GM21717 (cell line): ENCODE measurements around the gene MUC5AC.
"Not testable (repeated sequence)": the region's sequence is repeated elsewhere in the genome, so short reads cannot be mapped to it uniquely, and the experiment has no call there.

Source experiments
- ATAC-seq: cut with Tn5 transposase; IDR thresholded peaks from one replicate; pipeline ENCODE4 v1.9.1; 2021; ENCODE audit warnings: mild to moderate bottlenecking, moderate library complexity; ENCODE audit not compliant: unreplicated experiment

MUC5AC gene

DNA sequence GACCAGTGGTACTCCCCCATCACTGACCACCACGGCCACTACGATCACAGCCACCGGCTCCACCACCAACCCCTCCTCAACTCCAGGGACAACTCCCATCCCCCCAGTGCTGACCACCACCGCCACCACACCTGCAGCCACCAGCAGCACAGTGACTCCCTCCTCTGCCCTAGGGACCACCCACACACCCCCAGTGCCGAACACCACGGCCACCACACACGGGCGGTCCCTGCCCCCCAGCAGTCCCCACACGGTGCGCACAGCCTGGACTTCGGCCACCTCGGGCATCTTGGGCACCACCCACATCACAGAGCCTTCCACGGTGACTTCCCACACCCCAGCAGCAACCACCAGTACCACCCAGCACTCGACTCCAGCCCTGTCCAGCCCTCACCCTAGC, 89.3 kb downstream of the MUC5AC start:
- ATAC-seq, result not testable (repeated sequence)

DNA sequence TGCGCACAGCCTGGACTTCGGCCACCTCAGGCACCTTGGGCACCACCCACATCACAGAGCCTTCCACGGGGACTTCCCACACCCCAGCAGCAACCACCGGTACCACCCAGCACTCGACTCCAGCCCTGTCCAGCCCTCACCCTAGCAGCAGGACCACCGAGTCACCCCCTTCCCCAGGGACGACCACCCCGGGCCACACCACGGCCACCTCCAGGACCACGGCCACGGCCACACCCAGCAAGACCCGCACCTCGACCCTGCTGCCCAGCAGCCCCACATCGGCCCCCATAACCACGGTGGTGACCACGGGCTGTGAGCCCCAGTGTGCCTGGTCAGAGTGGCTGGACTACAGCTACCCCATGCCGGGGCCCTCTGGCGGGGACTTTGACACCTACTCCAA, 91.2 kb downstream of the MUC5AC start:
- not testable (repeated sequence) for ATAC-seq

DNA sequence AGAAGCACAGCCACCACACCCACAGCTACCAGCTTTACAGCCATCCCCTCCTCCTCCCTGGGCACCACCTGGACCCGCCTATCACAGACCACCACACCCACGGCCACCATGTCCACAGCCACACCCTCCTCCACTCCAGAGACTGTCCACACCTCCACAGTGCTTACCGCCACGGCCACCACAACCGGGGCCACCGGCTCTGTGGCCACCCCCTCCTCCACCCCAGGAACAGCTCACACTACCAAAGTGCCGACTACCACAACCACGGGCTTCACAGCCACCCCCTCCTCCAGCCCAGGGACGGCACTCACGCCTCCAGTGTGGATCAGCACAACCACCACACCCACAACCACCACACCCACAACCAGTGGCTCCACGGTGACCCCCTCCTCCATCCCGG, 92.7 kb downstream of the MUC5AC start:
- ATAC-seq, result not testable (repeated sequence)
